Ovary (tissue), 3 donors: Measurements from ENCODE around the gene SLC30A2.

Experiments
- EP300 ChIP-seq: sonication (generic); formaldehyde crosslinking; IDR thresholded peaks from one replicate; pipeline ENCODE4 v1.6.1; 2017; ENCODE audit warnings: antibody characterized with exemption
- POLR2A ChIP-seq: fragments of 450-650 bp; IDR thresholded peaks from one replicate; pipeline ENCODE4 v1.6.1; 2017; ENCODE audit warnings: antibody characterized with exemption, mild to moderate bottlenecking, moderate library complexity
- TF ChIP-seq, protein P1 (sequence below), 3 donors: fragments of 450-650 bp in 2 of 3; fragments of 200-600 bp in 1 of 3; IDR thresholded peaks; one replicate each; pipeline versions ENCODE4 v1.5.1 to v1.8.0; 2016 to 2022; ENCODE audit warnings: antibody characterized with exemption in 3 of 3, mild to moderate bottlenecking in 1 of 3
- donor health status: DM: no; HTN: no; CAD: no.

DNA sequence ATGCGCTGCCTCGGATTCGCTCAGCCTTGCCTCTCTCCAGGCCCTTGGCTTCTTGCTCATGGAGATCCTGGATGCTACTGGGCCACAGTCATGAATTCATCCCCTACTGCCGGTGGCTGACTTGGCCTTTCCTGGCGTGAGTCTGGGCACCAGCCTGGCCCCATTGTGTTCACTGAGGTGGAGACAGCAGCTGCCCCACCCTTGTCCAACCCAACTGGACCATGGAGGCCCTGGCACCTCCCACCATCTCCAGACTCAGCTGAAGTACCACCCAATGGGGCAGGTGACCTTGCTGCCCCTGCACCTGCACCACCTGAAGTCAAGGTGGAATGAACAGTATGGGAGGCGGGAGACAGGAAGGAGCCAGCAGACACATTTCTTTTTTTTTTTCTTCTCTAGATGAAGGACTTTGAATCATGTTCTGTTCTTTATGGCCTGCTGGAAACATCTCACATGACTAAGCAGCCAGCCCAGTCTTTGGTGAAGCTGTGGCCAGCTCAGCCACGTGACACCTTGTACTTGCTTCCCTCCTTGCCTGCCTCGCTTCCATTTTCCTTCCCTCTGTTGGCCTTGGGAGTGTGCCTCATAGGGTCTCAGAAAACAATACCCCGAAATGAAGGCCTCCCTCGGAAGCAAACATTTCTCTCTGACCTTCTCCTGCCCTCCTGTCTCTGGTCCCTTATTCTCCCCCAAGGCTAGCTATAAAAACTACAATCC, 3.8 kb upstream of the SLC30A2 start:
- TF ChIP-seq EP300, result no peak
- TF ChIP-seq, protein P1, sequence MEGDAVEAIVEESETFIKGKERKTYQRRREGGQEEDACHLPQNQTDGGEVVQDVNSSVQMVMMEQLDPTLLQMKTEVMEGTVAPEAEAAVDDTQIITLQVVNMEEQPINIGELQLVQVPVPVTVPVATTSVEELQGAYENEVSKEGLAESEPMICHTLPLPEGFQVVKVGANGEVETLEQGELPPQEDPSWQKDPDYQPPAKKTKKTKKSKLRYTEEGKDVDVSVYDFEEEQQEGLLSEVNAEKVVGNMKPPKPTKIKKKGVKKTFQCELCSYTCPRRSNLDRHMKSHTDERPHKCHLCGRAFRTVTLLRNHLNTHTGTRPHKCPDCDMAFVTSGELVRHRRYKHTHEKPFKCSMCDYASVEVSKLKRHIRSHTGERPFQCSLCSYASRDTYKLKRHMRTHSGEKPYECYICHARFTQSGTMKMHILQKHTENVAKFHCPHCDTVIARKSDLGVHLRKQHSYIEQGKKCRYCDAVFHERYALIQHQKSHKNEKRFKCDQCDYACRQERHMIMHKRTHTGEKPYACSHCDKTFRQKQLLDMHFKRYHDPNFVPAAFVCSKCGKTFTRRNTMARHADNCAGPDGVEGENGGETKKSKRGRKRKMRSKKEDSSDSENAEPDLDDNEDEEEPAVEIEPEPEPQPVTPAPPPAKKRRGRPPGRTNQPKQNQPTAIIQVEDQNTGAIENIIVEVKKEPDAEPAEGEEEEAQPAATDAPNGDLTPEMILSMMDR (IDR thresholded peaks at IDR 0.05), result no peak
- no peak for TF ChIP-seq POLR2A
